Pancreas (tissue), 10 donors: ENCODE measurements around the gene KLF15. TPM values are rescaled to one million over a fixed set of nuclear protein-coding genes. Genes with fewer than 3 reads are reported as not detected.
A peak's percentile ranks its signal among the peaks of the same experiment; 100 is the strongest.

Experiments used
- ATAC-seq, 4 donors: fragments of 200-7000 bp; cut with Tn5 transposase; one replicate each; pipeline versions ENCODE4 v1.8.0 to v1.9.1; 2020; ENCODE audit warnings: mild to moderate bottlenecking in 4 of 4, moderate library complexity in 4 of 4
- DNase-seq, 6 donors: peaks; one replicate each; pipeline ENCODE4 v3.0.0-alpha.2; 2020
- FAIRE-seq: peaks from 2 replicates; lab custom pipeline; 2012; peaks lifted over from hg19 to GRCh38; lab: Jason Lieb, UNC
- H3K27ac ChIP-seq, 4 donors: fragments of 200-600 bp; sonication (generic); 1 replicate in 3 of 4; 2 replicates in 1 of 4; pipeline versions ENCODE4 v1.5.0 to v1.8.0; 2020
- H3K27me3 ChIP-seq, 4 donors: fragments of 200-600 bp; one replicate each; pipeline ENCODE4 v1.8.0; 2021
- H3K36me3 ChIP-seq, 3 donors: fragments of 200-600 bp; sonication (generic) in 1 of 3; one replicate each; pipeline versions ENCODE4 v1.5.0 to v1.8.0; 2020 to 2021
- H3K4me1 ChIP-seq, 3 donors: fragments of 200-600 bp; one replicate each; pipeline ENCODE4 v1.8.0; 2021
- H3K4me3 ChIP-seq, 4 donors: fragments of 200-600 bp; sonication (generic) in 2 of 4; one replicate each; pipeline versions ENCODE4 v1.5.0 to v1.8.0; 2020 to 2021
- H3K9me3 ChIP-seq, 4 donors: fragments of 200-600 bp; one replicate each; pipeline ENCODE4 v1.8.0; 2021
- CTCF ChIP-seq, 4 donors: fragments of 200-600 bp; sonication (generic) in 3 of 4; IDR thresholded peaks; one replicate each; pipeline versions ENCODE4 v1.5.0 to v1.8.0; 2021; ENCODE audit warnings: antibody characterized with exemption in 4 of 4
- WGBS, 2 donors: extraction: QIAGEN DNeasy Blood & Tissue Kit; methylation state at CpG; one replicate each; pipeline ENCODE4 v1.1.7; 2013; 5-methylcytosine and 5-hydroxymethylcytosine counted together
- intact Hi-C, 3 donors: fragments of 100-400 bp; cut with DNase I; formaldehyde crosslinking; loops; one replicate each; pipeline versions ENCODE4 v1.11.1 to v1.14.2; 2022
- polyA plus RNA-seq, 2 donors: library from polyadenylated mRNA; stranded (reverse); fragments of 200-250 nt; gene quantifications; one replicate each; pipeline ENCODE4 v1.2.3, GENCODE V29; 2013
- total RNA-seq, 6 donors: library from RNA; stranded (reverse); fragmentation: NEBNext Ultra II Directional in 4 of 6; extraction: Animal tissue kit (Norgen Biotek cat#: 25700) in 4 of 6; gene quantifications; one replicate each; pipeline versions ENCODE4 v1.2.1 to v1.2.4, GENCODE V29; 2021 to 2023
- donor health status: healthy with polysubstance abuse.
- donor health status: DM: no; HTN: no; CAD: no; lungs with moderate emphysema.
- donor health status: DM: no; HTN: no; CAD: no.
- donor health status: control.
- donor health status: control.
- donor health status: Bipolar disorder and iron deficiency.
- donor health status: DM: yes; HTN: yes; CAD: no.
- donor health status: DM: no; HTN: no; CAD: no.
- donor health status: DM: no; HTN: no; CAD: no.
- donor health status: DM: yes; HTN: yes; CAD: no.

Gene KLF15
- total and polyA plus RNA-seq, 8 donors, result 11.3 to 38.3 (median 26.8) TPM

- intact Hi-C loops, result no loop called here
- TF ChIP-seq CTCF (IDR thresholded peaks at IDR 0.05), result no peak
- Histone ChIP-seq H3K36me3 (no peaks in the 10 kb centered on the region), H3K4me1 (no peaks in the 10 kb centered on the region), H3K27me3 (no peaks in the 10 kb centered on the region), H3K27ac (no peak overlapping the region), H3K9me3 (no peaks in the 10 kb centered on the region), H3K4me3 (no peak overlapping the region)
- ATAC-seq (no peak), FAIRE-seq (no peak), DNase-seq (peak in 2 of 6 donors; percentile 50 to 61)
- WGBS, 2 donors, result 89 to 95% methylated on average over 13 of the region's 13 CpGs
Measured at GRCh38 chr3:126397610-126398422, 40.6 kb upstream of the KLF15 start.

GRCh38 chr3:126396536-126396935, 39.3 kb upstream of the KLF15 start:
- DNase-seq (peak in 1 of 6 donors; percentile 33), ATAC-seq (no peak), FAIRE-seq (no peak)
- Histone ChIP-seq H3K4me3 (no peak overlapping the region), H3K4me1 (no peaks in the 10 kb centered on the region), H3K27ac (no peak overlapping the region), H3K9me3 (no peaks in the 10 kb centered on the region), H3K27me3 (no peaks in the 10 kb centered on the region), H3K36me3 (no peaks in the 10 kb centered on the region)
- 92 to 94% methylated on average over 5 of the region's 5 CpGs for WGBS, 2 donors
- intact Hi-C loops, result no loop called here
- TF ChIP-seq CTCF (IDR thresholded peaks at IDR 0.05), result no peak

- H3K9me3 ChIP-seq, result no peaks in the 10 kb centered on the region
- no peak overlapping the region for H3K4me3 ChIP-seq
- ATAC-seq, result no peak
- TF ChIP-seq CTCF (IDR thresholded peaks at IDR 0.05), result no peak
- no peaks in the 10 kb centered on the region for H3K27me3 ChIP-seq
- no peak overlapping the region for H3K27ac ChIP-seq
- peak in 1 of 6 donors; percentile 27 for DNase-seq
- no peak for FAIRE-seq
- no peaks in the 10 kb centered on the region for H3K36me3 ChIP-seq
- H3K4me1 ChIP-seq, result no peaks in the 10 kb centered on the region
- 91 to 94% methylated on average over 6 of the region's 6 CpGs for WGBS, 2 donors
- intact Hi-C loops, result no loop called here
Measured at GRCh38 chr3:126395846-126396513, 38.8 kb upstream of the KLF15 start.

- DNase-seq (peak in 1 of 6 donors; percentile 65), ATAC-seq (peak in 1 of 4 donors; percentile 15), FAIRE-seq (no peak)
- H3K27ac ChIP-seq, result no peak overlapping the region
- 20 to 24% methylated on average over 26 to 30 of the region's 30 CpGs for WGBS, 2 donors
- no peaks in the 10 kb centered on the region for H3K4me1 ChIP-seq
- H3K9me3 ChIP-seq, result no peaks in the 10 kb centered on the region
- no peaks in the 10 kb centered on the region for H3K36me3 ChIP-seq
- no peak for TF ChIP-seq CTCF (IDR thresholded peaks at IDR 0.05)
- no peaks in the 10 kb centered on the region for H3K27me3 ChIP-seq
- peak overlapping the region in 1 of 4 donors; percentile 22 for H3K4me3 ChIP-seq
- intact Hi-C loops, result loop anchor here in 2 of 3 donors (5.0 kb wide), 2 partner anchors 138 to 263 kb away; no protein-coding TSS in a partner anchor
Measured at GRCh38 chr3:126394977-126395321, 37.7 kb upstream of the KLF15 start.
